Caki2 (cell line): Measurements from ENCODE around the gene CCDC91. TPM values are rescaled to one million over a fixed set of nuclear protein-coding genes. Genes with fewer than 3 reads are reported as not detected.
A peak's percentile ranks its signal among the peaks of the same experiment; 100 is the strongest.

ENCODE experiments used
- DNase-seq: peaks from one replicate; pipeline ENCODE4 v3.0.0-alpha.2; 2015; ENCODE audit warnings: low read depth
- in situ Hi-C: cut with HindIII; loops from 2 replicates; pipeline ENCODE4 v1.10.0; 2016; ENCODE audit warnings: low sequenced_read_pairs, low pct_unique_long_range_greater_than_20kb, mixed read lengths
- total RNA-seq: library from RNA; depleted of rRNA; stranded (reverse); fragments of >200 nt; shearing (Covaris generic); gene quantifications from 2 replicates; pipeline ENCODE4 v1.2.3, GENCODE V29; 2014; ENCODE audit warnings: low replicate concordance

CCDC91 gene
- total RNA-seq, 1 experiment from 2014 or later = 8.1 TPM

DNA sequence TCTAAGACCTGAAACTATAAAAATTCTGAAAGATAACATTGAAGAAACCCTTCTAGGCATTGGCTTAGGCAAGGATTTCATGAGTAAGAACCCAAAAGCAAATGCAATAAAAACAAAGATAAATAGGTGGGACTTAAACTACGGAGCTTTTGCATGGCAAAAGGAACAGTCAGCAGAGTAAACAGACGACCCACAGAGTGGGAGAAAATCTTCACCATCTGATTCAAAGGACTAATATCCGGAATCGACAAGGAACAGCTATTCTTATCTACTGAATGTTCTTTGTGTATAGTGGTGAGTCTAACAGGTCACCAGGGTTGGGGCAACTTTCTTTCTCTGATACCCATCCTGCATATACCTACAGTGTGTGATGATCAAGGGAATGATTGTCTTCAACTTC is 198.6 kb downstream of the CCDC91 start:
- DNase-seq = no peak
- in situ Hi-C loops = no loop called here

- no peak for DNase-seq
- in situ Hi-C loops = no loop called here
Measured at GRCh38 chr12:28390206-28390605, 199.9 kb downstream of the CCDC91 start.

GRCh38 chr12:28390761-28391385 is 200.6 kb downstream of the CCDC91 start:
- in situ Hi-C loops = no loop called here
- DNase-seq = no peak

DNA sequence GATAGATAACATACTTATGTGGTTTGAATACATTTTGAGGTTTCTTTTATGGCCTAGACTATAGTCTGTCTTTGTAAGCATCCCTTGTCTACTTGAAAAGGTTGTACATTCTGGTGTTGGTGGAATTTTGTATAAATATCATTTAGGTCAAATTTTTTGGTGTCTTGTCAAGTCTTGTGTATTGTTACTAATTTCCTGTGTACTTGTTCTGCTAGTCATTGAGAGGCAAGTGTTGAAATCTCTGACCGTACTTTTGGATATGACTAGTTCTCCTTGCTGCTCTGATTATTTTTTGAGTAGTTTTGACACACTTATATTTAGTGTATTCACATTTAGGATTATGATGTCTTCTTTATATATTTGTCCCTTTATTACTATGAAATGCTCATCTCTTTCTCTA is 219.6 kb downstream of the CCDC91 start:
- in situ Hi-C loops = no loop called here
- DNase-seq = no peak

GRCh38 chr12:28413460-28414109 is 223.3 kb downstream of the CCDC91 start:
- in situ Hi-C loops = no loop called here
- no peak for DNase-seq

DNA sequence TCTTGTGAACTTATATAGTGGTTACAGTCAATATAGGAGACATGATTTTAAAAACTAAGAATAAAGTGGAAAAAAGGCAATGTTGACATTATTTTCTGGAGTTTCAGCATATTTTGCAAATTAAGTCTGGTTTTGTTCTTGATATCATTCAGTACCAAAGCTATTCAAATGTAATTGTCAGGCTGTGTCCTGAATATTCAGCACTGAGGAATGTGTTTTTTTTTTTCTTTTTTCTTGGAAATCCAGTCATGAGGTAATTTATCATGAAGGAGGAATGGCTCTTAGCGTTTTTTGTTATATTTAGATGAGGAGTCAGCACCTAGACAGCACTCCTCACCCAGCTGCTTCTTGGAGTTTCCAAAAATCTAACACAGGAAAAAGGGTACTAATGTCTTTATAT is 225.5 kb downstream of the CCDC91 start:
- peak; percentile 38 for DNase-seq
- in situ Hi-C loops = no loop called here

DNA sequence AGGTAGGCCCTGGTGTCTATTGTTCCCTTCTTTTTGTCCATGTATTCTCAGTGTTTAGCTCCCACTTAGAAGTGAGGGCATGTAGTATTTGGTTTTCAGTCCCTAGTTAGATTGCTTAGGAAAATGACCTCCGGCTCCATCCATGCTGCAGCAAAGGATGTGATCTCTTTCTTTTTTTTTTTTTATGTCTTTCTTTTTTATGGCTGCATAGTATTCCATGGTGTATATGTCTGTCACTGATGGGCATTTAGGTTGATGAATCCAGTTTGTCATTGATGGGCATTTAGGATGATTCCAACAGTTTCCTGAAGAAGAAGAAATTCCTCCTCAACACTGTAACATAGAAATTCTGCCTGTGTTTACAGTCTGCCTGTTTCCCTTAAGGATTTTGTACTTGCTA is 231.1 kb downstream of the CCDC91 start:
- in situ Hi-C loops = no loop called here
- DNase-seq = no peak

DNA sequence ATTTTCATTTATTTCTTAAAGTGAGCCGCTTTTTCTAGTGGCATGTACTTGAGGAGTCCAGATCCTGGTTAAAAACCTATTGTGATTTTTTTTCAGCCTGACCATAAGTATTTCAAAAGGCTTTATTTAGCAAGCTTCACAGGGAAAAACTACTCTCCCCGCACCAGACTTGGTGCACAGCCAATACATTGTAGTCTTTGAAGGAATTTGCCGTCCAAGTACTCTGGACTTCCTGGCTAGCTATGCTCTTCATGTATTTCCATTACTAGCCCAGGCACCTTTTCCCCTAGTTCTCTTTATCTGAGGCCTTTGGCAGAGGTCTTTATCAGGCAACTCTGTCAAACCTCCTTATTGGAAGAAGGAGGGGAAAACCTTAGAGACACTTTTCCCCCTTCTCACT is 234.7 kb downstream of the CCDC91 start:
- peak; percentile 45 for DNase-seq

GRCh38 chr12:28425526-28425925 is 235.3 kb downstream of the CCDC91 start:
- DNase-seq = no peak
- in situ Hi-C loops = no loop called here

More for the DNA sequence above, 234.7 kb downstream of the CCDC91 start:
- in situ Hi-C loops = no loop called here

DNA sequence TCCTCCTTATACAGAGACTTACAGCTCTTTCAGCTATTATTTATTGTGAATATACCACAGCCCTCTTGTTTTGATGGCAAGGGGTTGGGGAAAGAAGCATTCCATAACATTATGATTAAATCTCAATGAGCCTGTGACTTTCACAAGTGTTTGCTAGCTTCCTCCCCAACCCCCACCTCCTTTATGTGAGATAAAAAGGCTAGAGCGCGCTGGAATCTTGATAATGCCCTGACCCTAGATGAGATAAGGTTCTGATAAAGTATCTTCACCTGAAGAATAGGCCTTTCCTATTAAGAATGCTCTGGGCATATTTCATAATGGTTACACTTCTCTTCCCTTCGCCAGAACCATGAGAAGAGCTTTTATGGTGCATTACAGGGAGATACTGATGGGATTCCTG is 236.8 kb downstream of the CCDC91 start:
- in situ Hi-C loops = no loop called here
- DNase-seq = no peak

DNA sequence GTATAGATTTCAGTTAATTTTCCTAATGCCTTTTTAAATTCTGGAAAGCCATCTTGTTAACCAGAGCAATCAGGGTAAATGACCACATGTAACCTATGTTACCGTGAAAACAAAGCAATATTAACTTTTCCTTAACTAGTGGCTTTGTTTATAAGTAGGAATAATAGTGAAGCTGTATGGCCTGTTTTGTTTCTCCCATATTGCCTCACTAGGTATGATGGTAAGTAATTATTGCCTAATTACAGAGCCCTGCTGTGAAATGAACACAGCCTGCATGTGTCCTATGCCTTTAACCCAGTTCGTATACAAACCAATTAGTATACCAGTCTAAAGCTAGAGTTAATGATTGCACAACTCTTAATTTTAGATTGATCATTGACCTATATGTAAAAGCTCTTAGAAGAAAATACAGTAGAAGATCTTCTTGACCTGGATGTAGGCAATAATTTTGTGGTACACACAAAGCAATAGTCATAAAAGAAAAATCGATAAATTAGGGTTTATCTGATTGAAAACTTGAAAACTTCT is 249.9 kb downstream of the CCDC91 start:
- DNase-seq = no peak
- in situ Hi-C loops = no loop called here

- DNase-seq = no peak
- in situ Hi-C loops = no loop called here
Measured at GRCh38 chr12:28442101-28442500, 251.8 kb downstream of the CCDC91 start.

DNA sequence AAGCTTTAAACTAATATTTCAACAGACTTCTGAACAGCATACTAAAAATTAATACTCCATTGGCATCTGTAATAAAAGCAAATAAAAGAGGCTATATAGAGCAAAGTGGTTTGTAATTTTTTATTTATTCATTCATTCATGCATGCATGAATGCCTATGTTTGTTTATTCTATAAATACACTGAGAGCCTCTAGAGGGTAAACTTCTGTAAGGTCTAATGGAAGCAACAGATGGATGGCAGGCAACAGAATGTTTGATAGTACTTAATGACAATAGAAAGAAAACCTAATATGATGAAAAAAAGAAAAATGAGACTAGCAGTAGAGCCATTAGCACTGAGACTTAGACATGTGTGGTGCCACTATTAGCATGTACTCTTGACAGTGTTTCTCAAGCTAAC is 253.1 kb downstream of the CCDC91 start:
- in situ Hi-C loops = no loop called here

GRCh38 chr12:28446031-28446430 is 255.8 kb downstream of the CCDC91 start:
- in situ Hi-C loops = no loop called here
- DNase-seq = no peak

More for the DNA sequence above, 253.1 kb downstream of the CCDC91 start:
- peak; percentile 48 for DNase-seq

- DNase-seq = no peak
Measured at GRCh38 chr12:28453686-28454085, 263.4 kb downstream of the CCDC91 start.

DNA sequence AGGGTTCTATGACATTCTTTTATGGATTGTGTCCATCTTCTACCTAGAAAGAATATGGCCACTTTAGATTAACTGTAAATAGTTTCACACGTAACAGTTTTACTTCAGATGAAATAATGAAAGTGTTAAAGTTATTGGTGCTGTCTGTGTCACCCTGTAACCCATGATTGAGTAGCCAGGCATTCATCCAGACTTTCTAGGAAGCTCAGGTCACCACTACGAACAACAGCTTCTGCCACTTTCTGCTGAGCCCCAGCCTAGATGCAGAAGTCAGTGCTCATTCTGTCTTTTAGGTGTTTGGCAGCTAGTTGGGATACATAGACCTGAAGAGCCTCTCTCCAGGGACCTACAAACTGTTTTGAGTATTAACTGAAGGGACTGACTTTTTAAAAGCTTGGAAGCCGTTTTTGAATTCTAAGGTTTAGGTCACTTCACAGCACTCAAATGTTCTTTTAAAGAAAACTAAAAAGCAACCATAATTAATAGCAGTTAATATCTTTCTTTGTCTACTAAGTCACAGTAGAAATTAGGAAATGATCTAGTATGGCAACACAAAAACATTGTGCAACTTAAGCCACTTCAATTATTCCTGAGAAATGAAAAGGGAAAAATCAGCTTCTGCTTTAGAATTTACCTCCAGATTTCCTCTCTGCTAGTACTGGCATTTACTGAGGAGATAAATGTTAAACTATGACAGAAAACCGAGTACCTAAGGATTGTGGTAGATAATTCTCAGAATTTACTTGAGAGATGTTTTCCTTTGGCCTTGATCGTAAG is 266.9 kb downstream of the CCDC91 start:
- no peak for DNase-seq
- in situ Hi-C loops = no loop called here

More at GRCh38 chr12:28453686-28454085, 263.4 kb downstream of the CCDC91 start:
- in situ Hi-C loops = no loop called here

DNA sequence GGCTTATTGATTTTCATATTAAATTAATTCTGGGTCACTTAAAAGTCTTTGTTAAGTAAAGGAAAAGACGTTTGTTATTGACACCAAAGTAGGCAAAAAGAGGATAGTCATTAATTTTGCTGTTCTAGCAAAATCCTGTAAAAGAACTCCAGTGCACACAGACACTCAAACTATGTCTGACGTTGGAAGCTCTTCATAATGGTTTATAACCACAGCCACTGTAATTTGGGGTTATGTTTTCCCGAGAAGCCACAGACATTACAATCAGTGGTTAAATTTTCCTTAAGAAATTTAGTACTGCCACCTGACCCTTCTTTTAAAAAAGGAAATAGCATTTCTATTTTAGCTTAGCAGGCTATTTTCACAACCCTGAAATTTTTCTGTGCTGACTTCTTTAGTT is 267.5 kb downstream of the CCDC91 start:
- DNase-seq = no peak
- in situ Hi-C loops = no loop called here

DNA sequence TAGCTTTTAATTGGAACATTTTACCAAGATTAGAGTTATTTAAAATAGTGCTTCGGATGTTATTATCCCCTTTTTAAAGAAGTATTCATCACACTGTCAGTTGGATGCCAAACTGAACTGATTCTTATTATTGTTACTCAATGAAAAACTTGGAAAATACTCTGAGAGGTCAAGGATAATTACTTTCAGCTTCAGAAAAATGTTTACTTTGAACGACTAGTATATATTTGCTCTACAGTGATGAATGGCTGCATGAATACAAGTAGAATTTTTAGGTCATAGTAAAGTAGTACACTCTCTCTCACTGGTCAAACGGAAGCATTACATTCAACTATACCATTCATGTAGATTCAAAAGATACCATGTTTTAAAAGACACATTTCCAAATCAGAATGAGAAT is 269.2 kb downstream of the CCDC91 start:
- DNase-seq = no peak
- in situ Hi-C loops = no loop called here

DNA sequence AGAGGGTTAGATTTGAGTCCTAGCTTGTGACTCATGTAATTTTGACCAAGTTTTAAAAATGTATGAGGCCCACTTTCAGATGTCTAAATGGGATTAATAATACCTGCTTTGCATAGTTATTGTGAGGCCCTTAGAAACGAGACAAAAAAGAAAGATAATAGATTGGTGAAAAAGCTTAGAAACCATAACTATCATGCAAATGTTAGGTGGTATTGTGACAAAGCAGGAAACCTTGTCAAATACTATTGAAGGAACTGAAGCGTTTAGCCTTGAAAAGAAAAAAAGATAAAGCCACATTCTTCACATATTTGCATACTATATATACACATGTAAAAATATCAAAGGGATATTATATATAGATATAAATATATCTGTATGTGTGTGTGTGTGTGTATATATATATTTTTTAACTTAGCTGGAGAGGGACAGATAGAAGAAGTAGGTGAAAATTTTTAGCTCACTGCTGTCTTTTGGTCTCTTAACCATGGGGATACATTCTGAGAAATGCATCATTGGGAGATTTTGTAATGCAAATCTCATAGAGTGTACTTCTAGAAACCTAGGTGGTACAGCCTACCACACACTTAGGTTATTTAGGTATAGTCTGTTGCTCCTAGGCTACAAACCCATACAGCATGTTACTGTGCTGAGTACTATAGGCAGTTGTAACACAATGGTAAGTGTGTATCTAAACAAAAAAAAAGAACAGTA is 270.3 kb downstream of the CCDC91 start:
- in situ Hi-C loops = no loop called here
- DNase-seq = no peak
